ENCODE results near the gene ZRANB2.

GRCh38 chr1:71106658-71107322, 26.0 kb upstream of the ZRANB2 start:
- TF ChIP-seq CTCF (IDR thresholded peaks at IDR 0.05) (no peak), POLR2A (IDR thresholded peaks at IDR 0.05) (no peak)

Measured in testis (tissue), 2 donors.